SIG-M5 treated with dmso at 0.1 percent for 504 hours (cell line): Measurements from ENCODE around the gene ANKH.

Experiments used
- DNase-seq: peaks from one replicate; lab custom pipeline; 2025; ENCODE audit not compliant: unreplicated experiment; lab: John Stamatoyannopoulos, UW

Gene ANKH

DNA sequence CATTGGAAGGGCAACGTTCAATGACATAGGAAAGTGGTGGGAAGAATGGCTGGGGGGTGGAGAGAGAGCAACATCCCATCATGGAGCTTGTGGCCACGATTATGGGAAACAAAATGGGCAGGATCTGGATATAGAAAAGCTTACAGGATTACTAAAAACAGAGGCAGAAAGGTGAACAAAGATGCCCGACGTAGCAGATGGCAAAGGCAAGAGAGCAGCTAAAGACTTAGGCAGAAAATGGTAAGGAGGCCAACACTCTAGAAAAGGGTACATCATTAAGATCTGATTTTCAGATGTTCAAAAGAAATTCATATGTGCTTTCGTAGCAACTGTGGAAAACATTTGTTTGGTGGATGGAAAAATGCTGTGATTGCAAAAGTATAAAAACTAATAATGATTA, 104.5 kb downstream of the ANKH start:
- DNase-seq = no peak

DNA sequence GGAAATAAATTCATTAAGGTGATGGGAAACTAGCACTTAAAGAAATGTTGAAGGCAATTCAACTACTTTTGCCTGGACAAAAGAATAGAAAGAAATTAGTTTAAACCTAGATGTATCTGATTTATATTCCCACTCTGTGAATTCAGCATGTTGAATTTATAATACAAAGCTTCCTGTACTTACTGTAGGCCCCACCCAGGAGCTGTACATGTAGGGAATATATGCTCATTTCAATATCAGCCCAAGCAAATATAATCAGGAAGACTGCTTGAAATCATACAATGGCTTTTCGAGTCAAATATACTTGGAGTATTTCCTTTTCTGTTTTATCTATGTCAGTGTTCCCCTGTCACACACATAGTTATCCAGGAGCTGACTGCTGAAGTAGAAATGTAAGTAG, 105.0 kb downstream of the ANKH start:
- DNase-seq = no peak

DNA sequence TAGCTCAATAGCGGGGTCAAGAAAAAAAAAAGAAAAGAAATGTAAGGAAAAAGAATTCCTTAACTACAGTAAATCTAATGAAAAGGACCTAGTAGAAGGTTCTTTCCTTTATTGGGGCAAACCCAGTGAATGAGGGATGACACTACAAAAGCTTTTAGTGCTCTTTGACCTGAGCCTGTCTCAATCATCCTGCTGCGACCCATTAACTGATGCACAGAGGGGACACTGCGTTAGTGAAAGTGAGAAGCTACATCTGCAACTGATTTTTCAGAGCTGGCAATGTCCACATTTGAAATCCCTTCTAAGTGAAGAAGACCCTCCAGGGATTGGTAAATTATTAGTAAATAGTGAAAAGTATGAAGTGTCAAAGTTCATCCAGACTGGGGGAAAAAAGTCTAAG, 106.0 kb downstream of the ANKH start:
- no peak for DNase-seq

DNA sequence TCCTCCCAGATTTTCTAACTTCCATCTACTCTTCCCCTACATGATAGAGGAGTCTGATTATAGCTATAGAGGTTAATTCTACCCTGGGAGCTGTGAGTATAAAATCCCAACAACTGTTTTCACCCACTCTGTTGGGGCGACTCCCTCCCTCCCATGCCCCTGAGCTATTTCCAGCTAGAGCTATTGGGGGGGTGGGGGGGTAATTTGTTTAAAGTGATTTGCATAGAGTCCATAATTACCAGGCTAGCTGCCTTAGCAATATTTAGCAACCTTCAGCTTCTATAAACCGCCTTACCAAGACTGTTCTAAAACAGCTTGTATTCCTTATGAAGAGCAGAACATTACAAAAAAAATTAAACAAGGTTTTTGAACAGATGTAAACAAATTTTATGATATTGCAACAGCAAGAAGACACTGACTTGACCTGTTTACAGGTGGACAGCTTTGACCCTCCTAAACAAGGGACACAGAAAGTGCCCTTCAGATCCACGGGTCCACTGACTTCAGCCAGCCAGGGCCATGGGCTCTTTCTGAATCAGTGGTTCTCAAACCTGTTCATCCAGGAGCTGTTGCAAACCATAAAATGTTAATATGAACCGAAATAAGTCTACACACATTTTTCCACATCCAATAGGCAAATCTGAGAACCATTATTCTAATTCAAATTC, 108.9 kb downstream of the ANKH start:
- DNase-seq = no peak

DNA sequence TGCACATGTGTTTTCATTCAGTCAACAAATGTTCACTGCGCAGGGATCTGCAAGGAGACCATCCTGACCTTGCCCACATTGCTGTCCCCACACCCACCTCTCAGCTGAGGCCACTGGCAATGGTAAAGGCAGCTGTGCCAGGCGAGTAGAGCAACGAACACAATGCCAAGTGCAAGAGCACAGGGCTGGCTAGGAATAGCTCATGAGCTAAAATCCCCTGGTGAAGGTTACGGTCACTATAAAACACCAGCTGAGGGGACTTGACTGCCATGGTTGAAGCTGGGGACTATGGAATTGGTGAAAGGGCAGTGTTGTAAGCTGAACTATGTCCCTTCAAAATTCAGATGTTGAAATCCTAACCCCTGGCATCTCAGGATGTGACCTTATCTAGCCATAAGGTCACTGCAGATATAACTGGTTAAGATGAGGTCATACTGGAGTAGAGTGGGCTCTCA, 111.0 kb downstream of the ANKH start:
- DNase-seq = no peak

DNA sequence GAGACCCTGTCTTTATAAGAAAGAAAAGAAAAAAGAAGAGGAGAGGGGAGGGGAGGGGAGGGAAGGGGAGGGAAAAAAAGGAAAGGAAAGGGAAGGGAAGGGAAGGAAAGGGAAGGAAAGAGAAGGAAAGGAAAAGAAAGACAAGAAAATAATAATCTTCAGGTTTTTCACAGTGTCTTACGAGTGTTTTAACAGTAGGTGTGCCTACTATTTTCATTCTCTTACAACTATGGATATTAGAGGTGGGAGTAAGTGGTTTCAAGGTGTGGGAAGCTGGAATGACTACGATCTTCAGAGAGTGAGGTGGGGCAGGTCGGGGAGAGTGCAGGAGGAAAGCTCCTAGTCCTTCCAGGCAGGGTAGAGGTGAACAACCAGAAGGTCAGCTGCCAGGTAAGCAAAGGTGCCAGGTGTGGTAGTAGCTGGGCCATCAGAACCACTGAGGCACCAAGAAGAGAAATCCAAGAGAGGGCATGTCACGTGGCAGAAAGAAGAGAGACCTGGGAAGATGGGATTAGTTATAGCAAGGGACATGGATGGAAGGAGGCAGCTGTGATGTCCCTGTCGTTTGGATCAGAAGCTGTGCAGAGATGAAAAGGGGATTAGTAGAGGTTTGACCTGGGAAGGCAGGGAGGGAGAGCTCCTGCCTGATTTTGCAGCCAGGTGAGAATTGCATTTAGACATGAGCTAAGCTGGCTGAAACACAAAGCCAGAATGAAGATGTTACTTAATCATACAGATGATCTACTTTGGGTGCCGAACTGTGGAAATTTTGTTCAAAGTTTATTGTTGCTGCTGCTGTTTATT, 111.6 kb downstream of the ANKH start:
- no peak for DNase-seq

DNA sequence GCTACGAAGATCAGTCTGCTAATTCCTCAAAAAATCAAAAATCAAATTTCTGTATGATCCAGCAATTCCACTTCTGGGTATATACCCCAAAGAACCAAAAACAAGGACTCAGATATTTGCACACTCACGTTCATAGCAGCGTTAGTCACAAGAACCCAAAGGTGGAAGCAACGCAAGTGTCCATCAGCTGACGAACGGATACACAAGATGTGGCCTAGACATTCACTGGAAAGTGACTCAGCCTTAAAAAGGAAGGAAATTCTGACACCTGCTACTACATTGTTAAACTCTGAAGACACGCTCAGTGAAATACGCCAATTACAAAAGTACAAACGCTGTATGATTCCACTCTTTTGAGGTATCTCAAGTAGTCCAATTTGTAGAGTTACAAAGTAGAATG, 113.7 kb downstream of the ANKH start:
- DNase-seq = peak; percentile 24

DNA sequence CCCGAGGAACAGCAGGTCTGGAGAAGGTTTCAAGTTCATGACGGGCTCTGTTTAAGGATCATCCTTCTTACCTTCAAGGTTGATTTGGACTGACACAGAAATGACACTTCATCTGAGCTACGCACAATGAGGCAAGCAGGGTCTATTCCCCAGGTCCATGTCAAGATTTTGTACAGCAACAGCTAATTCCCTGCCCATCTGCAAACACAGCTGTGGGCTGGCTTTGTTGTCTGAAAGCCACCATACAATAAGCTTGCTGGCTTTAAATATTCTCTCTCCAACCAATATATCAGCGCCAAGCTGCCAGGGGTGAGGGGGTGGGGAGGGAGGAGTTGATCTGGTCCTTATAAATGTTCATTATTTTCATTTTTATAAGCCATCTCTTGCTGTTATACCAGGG, 115.1 kb downstream of the ANKH start:
- DNase-seq = no peak

DNA sequence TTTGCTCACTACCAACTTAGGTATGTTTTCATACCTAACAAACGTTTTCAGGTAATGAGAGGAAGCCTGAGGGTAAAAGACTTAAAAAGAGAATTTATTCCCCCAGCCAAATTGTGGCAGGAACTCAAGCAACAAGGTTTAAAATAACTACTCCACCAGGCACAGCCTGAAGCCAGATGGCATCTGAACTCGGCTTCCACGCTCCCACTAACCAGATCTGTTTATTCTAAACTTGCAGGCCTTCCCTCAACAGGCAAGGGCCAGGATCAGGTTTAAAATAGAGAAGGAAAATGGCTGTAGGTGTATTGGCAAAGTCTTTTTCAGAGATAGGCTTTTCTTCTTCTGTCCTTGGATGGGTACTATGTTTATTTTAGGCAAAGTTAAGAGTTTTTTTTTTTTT, 117.6 kb downstream of the ANKH start:
- DNase-seq = no peak

DNA sequence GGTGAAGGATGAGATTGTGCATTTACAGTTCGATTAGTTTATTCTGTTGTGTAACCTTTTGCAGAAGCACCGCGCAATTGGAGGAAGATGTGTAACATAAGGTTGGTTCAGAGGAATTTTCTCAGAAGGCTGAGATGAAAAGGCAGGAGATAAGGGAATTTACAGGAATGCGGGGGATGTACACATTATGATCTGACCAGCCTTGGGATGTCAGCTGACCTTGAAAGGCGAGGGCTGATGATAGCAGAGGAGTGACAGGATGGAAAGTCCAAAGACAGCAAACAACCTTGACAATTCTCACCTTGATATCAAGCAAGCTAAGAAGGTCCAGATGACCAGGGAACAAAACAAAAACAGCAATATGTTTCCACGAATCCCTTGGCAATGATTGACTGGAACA, 118.3 kb downstream of the ANKH start:
- no peak for DNase-seq

DNA sequence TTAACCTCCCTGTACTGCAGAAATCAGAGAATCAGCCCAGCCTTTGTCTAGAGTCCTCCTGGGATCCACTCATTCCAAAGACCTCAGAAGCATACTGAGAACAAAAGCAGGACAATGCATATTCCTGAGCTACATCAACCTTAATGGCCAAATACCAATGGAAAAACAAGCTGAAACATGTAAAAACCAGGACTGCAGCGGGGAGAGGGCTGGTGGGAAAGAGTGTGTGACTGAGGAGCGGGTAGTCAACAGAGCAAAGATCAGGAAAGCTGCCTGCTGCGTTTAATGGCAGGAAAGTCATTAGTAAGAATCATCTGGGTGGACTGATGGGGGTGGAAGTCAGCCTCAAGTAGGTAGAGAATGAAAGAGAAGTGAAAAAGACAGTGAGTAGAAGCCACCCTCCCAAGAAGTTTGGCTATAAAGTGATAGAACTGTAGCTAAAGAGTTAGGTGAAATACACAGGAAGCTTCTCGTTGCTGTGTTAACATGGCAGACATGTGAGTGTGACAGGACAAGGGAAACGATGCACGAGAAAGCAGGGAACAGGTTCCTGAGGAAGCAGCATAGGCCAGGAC, 119.0 kb downstream of the ANKH start:
- no peak for DNase-seq

DNA sequence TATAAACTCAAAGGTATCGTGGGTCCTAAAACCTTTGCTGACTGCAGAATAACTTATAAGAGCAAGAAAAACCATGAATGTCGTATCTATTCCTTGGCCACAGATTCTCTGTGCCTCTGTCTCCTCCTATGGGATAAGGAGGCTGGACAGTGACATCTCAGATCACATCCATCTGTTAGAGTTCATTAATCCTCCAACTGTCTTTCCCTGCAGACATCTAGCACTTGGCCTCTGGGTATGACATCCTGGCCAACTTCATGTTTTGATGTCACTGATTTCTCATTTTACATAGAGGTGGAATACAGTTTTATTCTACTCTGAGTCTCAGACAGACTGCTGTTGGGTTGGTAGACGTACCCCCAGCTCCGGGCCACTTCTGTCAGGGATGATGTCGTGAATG, 120.9 kb downstream of the ANKH start:
- no peak for DNase-seq

DNA sequence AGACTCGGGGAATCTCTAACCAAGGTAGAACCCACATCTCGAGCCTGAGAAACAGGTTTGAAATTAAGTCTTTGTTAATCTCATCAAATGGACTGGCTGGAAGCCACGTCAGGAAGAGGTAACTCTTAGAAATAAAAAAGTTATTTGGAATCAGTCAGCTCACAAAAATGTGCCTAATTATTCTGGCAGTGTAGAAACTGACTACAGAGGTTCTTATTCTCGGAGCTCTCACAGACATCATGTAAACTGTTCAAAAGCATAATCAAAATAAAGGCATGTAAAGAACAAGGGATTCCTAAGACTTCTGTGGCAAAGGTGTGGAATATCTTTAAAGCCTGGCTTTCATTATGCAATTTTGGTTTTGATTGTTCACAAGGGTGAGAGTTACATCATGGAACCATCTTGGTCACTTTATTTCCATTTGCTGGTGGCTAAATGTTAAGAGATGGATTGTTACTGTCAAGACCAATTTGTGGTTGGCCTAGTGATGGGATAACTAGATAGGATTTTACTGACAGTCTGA, 121.9 kb downstream of the ANKH start:
- no peak for DNase-seq

DNA sequence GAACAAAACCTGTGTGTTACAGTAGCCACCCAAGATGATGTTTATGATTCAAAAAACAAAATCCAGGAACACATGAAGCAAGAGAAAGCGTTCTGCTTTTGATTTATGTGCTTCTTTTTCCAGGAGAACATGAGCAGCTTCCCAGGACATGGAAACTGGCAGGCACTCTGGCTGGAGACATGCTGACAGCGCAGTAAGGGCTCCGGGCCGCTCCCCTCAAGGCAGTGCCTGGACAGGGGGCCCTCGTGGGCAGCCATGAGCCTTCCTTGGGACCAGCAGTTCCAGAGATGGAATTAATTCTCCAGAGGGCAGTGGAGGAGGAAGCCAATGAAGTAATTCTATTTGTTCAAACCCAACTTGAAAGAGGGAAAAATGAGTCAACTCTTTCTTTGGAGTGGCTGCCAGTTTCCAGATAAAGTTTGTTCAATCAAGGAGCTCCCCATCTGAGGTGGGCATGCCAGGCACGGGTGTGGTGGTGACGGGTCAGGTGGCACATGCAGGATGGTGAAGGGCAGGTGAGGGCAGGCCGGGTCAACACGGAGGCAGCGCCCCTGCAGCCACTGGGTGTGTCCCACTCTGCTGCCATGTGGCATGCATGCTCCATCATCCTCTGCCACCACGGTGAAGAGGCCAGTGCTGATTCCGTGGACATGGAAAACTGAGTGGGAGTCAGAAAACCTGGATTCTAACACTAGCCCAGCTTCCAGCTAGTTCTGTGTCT, 123.2 kb downstream of the ANKH start:
- no peak for DNase-seq

DNA sequence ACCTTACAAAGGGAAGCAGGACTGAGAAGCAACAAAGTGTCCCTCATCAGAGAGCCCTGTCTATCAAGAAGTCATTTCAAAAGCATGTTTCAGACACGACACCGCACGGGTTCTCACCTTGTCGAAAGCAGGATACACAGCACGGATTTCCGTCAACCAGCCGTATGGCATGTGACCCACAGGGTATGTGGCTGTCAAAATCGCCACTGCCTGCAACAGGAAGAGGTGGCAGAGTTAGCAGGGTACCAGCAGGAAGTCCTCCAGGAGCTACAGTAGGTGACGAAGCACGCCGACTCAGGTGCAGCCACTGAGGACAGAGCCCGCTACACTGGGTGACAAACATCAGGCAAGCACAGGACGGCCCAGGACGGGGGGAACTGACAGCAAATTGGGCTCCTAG, 125.8 kb downstream of the ANKH start:
- no peak for DNase-seq

DNA sequence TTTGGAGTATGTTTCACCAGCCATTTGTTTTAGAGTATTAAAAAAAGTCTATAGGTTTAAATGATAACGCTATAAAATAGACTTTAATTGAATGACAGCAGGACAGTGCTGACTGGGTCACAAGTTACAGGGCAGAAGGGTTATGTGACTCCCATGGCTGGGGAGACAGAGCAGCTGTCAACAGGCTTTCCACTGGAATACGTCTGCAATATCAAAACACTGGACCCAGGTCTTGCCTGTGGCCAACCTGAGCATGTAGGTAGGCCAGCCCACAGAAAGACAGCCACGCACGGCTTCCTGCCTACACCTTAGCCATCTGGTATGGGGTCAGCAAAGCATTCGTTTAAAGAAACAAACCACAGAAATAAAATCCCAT, 126.4 kb downstream of the ANKH start:
- no peak for DNase-seq

DNA sequence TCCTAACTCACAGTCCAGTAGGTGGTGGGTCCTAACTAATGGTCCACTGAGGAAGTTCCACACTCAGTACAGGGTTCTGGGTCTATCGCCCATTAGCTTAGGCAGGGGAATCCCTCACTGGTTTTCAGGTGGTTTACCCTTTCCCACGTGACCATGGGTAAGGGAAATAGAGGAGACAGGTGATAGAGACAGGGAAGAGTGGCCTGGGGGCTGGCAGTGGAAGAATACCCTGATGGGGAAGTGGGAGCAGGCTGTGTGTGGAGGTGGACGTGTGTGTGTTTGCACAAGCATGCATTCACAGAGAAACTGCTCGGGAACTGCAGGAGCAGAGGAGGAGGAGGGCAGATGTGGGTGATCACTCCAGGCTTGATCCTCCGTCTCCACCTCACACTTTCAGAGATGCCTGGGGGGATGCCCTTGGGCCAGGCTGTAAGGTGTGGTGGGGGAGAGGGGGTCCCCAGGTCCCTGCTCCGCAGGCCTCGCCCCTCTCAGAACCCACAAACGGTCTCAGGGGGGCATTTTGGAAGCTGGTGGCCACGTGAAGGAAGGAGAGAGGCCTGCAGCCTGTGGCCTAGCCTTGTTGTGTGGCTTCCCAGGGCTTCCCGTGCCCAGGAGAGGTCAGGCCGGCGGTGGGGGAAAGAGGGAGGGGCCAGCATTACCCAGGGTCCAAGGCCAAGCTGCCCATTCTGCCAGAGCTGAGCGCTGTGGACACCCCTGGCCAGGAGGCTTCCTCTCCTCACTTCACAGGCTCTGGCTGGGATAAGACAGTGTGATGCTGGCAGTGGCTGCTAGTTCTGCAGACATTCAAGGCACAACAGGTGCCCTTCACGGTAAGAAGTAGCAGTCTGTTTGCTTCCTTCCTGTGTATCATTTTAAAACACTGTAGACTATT, 127.0 kb downstream of the ANKH start:
- no peak for DNase-seq

DNA sequence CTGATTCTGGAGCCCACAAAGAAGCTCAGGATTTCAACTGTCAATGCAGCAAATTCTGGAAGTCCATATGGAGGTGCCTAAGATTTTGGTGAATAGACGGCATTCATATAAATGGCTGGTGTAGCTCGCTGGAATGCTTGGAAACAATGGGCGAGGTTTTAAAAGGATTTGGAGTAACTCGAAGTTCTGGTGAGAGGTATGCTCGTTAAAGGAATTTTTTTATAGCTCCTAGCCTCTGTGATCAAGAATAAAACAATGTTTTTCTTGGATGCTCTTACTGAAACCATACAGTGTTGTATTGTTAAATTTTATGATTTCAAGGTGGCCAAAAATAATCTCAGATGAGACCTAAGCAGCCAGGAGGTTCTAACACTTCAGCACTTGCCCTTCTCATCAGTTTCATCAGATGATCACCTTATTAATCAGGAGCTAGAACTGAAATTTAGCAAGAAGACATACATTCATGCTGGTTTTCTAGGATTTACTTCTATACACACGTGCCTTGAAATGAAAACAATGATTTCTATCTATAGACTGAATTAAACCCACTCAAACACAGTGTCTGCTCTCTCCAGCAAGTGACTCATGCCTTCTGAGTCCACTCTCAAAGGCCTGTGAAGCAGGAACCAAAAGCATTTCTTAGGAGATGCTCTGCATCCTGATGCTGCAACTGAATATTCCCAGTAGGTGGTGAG, 127.8 kb downstream of the ANKH start:
- DNase-seq = no peak

DNA sequence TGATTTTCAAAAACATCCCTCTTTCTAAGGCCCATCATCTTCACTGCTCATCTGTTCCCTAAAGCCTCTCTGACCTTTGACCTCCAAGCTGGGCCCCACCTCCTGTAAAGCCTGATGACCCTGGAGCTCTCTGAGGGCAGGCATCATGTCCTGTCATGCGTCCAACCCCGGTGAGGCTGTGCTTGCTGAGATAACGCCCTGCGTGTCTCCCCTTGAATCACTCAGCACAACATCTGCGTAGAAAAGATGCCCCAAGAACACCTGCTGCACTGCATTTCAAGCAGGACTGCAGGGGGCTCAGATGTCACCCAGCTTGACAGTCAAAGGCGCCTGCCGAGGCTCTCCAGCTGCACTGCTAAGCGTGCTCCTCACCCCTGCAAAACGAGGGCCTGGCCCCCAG, 129.1 kb downstream of the ANKH start:
- DNase-seq = no peak
